GM21723 (cell line): ENCODE measurements around the gene LGR5.

Experiments used
- ATAC-seq: cut with Tn5 transposase; IDR thresholded peaks from one replicate; pipeline ENCODE4 v1.9.1; 2021; ENCODE audit warnings: mild to moderate bottlenecking, moderate library complexity; ENCODE audit not compliant: unreplicated experiment

Gene LGR5

DNA sequence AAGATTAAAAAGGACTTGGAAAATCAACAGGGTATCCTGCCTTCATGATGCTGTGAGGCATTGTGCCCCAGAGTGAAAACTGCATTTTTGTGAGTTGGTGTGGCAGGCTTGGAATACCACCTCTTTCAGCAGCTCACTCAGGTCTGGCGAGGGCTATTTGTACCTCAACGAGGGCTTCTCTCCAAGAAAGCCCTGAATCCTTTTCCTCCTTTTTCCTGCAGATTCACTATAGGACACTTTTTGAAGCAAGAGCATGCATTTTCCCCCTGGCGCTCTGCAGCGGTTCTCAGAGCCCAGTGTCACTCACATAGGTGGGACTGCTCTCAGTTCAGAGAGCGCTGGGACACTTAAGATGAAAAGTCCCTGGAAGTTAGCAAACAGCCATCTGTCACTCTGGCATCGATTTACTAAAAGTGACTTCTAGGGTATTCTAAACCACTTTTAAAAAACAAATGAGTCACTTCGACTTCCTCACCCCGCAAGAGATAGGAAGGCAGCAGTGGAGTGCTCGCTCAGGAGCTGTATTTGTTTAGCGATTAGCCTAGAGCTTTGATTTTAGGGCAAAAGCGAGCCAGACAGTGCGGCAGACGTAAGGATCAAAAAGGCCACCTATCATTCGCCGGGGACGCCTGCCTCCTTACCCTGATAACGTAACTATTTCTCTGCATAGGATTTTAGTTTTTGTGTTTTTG, 782 bp upstream of the LGR5 start:
- ATAC-seq: no peak

GRCh38 chr12:71439362-71439612, 311 bp upstream of the LGR5 start:
- ATAC-seq: no peak

- ATAC-seq: no peak
These were observed 756 bp downstream of the LGR5 start for GRCh38 chr12:71440345-71440762.

DNA sequence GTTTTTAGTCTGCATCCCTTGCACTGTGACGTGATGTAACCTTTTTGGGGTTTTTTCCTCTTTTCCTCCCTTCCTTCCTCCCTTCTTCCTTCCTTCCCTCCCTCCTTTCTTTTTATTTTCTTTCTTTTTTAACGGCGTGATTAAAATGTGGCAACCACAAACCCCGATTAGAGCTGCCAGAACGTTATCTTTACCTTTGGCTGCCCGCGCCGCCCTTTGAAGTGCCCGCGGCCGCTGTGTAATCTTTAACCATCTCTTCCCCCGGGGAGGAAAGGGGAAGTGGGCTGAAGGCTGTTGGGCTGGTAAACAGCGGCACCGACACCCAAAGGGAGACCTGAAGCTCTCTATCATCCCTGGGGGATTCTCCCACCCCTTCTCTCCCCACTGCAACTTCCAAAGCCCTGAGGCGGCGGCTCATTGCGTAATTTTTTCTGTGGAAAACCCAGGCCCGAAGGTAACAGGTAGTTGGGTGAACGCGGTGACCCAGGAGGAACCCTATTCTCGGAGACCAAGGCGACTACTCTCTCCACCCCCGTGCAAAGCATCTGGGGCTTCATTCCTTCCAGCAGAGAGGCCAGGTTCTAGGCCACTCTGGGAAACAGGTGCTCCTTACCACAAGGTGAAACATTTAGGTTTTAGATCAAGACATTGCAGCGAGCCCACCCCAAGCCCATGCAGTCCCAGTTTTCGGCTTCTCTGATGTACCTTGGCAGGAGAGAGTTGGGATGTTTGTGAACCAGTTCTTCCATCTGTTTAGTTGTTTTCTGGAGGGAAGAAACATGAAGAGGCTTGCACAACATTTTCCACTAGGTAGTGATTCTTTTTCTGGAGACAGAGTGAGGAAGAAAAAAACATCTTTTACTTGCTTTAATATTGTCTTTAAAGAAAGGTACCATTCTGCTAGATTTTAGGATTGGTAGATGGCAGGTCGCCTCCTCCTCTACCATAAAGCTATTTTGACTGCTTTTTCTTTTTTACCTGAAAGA, 1.5 kb downstream of the LGR5 start:
- ATAC-seq: no peak

DNA sequence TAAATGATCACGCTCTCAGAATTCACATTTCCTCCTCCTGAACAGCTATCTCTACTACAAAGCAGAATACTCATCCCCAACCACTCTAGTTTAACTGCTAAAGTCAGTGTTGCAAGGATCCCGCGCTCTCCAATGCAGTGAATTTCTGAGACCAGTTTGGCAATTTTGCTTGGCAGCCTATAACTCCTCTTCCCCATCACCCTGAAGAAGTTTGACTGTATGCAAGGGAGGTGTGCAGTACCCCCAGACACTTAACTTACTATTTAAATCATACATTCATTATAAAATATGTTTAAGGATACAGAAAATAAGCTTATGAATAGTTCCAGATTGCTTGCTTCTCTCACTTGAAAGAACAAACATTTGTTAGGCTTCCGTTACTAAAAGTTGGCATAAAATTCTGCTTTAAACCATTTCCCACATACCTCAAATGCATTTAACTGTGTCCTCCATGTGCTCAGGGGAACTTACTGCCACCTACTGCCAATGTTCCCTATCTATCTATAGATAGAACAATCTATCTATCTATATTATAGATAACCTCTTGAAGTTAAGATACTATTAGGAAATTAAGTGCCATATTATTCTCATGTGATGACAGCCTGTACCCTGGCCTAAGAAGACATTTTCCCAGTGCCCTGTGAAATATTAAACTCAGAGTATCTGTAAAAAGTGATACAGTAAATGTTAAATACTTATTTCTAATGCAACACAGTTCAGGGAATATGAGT, 2.4 kb downstream of the LGR5 start:
- no peak for ATAC-seq

DNA sequence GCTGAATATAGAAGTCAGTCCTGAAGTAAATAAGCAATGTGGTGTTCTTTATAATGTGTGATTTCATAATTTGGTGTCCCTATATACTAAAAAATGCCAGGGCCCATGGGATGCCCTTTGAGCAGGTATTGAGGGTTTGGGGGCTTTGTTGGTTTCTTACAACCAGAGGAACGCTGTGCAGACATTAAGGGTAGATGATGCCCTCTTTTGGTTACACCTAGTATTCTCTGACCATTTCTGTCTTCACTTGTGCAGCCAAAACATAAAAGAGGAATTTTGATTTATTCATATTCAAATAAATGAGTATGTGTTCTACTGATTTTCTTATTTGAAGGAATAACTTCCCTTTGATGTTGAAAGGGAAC, 3.0 kb downstream of the LGR5 start:
- no peak for ATAC-seq

- no peak for ATAC-seq
These were observed 5.5 kb downstream of the LGR5 start for GRCh38 chr12:71445071-71445470.

- ATAC-seq: no peak
These were observed 8.1 kb downstream of the LGR5 start for GRCh38 chr12:71447691-71448132.

DNA sequence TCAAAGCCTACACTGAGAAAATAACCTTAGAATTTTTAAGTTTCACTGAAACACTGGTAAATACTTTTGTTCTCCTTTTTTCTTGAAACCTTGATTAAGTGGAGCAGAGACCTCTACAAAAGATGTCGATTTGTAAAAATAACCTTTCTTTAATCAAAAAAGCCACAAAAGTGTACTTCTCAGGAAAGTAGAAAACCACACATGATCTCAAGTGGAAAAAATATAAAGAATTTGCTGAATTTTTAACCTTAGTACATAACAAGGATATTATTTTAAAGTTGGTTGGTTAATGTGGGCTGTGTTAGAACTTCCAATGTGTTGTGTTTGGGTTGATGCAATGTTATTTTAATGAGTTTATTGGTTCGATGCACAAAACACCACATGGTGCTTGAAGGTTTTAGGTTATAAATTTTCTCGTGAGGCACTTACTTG, 8.6 kb downstream of the LGR5 start:
- ATAC-seq: no peak

GRCh38 chr12:71449373-71450070, 9.9 kb downstream of the LGR5 start:
- no peak for ATAC-seq

DNA sequence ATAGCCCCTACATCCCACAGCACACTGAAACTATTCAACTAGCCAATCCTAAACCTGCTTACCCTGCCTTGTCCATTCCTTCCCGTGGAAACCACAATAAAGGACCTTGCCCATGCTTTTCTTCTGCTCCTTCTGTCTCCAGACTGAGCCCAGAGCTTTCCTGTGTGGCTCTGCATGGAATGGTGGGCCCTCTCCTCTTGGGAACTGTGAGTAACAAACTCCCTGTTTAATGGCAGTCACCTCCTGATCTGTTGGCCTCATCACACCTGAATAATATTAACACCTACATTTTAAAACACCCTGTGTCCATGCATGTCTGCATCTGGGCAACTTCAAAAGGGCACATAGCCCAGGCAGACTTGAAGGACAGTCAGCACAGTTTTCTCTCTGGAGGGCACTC, 12.4 kb downstream of the LGR5 start:
- ATAC-seq: no peak

DNA sequence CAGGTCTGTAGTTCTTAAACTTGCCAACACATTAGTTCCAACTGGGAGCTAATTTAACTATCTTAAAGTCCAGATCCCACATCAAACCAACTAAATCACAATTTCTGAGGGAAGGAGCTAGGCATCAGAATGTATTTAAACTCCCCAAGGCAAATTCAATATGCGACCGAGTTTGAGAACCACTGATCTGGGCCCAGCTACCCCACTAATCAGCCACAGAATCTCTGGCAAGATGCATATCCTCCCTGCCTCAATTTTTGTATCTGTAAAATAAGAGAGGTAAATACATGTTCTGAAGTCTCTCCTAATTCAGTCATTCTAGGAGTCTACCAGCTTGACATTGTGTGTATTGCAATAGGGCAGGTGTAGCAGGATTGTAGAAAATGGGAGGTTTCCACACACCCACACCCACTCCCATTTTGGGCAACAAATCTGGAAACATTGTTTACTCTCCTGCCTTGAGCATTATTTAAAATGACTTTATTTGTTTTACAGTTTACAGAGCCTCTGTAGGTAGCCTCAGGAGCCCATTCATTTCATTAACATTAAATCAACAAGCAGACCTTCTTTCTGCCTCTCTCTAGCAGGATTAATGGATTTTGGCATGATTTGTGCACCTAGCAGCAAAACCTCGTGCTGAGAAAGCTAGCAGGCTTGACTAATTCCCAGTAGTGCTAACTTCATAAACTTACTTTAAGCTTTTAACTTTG, 15.6 kb downstream of the LGR5 start:
- no peak for ATAC-seq

GRCh38 chr12:71456316-71456715, 16.7 kb downstream of the LGR5 start:
- ATAC-seq: no peak

- no peak for ATAC-seq
These were observed 17.4 kb downstream of the LGR5 start for GRCh38 chr12:71456990-71457389.

GRCh38 chr12:71460318-71460717, 20.7 kb downstream of the LGR5 start:
- no peak for ATAC-seq

DNA sequence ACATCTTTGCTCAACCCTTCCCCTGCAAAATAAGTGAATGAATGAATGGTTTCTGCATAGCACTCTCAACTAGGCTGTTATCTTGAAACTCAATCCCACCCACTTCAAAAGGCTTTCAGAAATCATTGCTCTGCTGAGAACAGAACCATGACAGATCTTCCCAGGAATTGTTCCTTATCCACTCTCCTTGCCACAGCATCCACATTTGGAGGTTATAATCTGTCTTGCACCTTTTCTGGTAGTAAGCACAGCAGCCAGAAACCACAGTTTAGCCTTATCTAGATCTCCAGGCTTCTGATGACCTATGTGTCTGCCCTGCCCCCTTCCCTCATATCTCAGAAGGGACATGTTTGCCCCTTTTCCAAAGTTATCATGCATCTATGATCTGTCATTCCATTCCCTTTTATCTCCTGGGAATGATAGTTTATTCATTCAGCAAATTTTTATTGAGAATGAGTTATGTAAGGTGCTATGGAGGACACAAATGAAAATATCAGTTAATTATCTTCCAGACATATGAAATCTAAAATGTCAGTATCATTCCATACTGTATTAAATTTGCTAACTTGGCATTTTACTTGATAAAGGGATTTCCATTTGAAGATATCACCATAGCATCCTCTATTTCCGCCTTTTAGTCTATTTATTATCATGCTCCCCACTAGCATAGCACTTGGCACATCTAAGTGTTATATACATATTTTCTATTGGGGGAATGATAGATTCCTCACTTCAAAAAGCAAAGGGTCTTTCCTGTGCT, 21.4 kb downstream of the LGR5 start:
- no peak for ATAC-seq

GRCh38 chr12:71461787-71462328, 22.3 kb downstream of the LGR5 start:
- ATAC-seq: no peak

DNA sequence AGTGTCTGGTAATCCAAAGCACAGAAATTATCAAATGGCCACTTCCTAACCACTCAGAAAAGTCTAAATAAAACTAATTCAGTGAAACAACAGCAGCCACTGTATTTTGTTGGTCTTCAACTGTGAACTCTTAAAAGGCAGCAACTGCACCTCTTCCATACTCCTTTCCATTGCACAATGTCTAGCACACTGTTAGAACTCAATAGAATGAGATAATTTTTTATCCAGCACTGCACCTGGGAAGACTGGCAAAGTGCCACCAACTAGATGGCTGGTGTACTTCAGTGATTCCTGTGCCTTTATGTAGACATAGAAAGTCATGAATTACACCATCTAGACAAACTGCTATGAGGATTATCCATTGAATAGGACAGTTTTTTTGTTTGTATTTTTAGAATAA, 26.2 kb downstream of the LGR5 start:
- ATAC-seq: no peak

- ATAC-seq: no peak
These were observed 29.7 kb downstream of the LGR5 start for GRCh38 chr12:71469258-71469750.
